ENCODE results near the gene TMEM259.

TMEM259 gene

GRCh38 chr19:971795-972194 is 49.1 kb downstream of the TMEM259 start:
- TF ChIP-seq CTCF (IDR thresholded peaks at IDR 0.05; ENCODE audit: low read length, missing control alignments) = no peak
- DNase-seq (ENCODE audit: low read depth) = no peak

GRCh38 chr19:970695-971094 is 50.2 kb downstream of the TMEM259 start:
- no peak for DNase-seq (ENCODE audit: low read depth)
- peak; percentile 53 for TF ChIP-seq CTCF (IDR thresholded peaks at IDR 0.05; ENCODE audit: low read length, missing control alignments)
- H3K4me3 ChIP-seq (replicated peaks; ENCODE audit: low read depth, low read length) = no peak overlapping the region

More at GRCh38 chr19:971795-972194, 49.1 kb downstream of the TMEM259 start:
- no peak overlapping the region for H3K4me3 ChIP-seq (replicated peaks; ENCODE audit: low read depth, low read length)

GRCh38 chr19:966485-967088 is 54.3 kb downstream of the TMEM259 start:
- DNase-seq (ENCODE audit: low read depth) = no peak
- TF ChIP-seq CTCF (IDR thresholded peaks at IDR 0.05; ENCODE audit: low read length, missing control alignments) = no peak
- no peak overlapping the region for H3K4me3 ChIP-seq (replicated peaks; ENCODE audit: low read depth, low read length)

- no peak for TF ChIP-seq CTCF (IDR thresholded peaks at IDR 0.05; ENCODE audit: low read length, missing control alignments)
- no peak for DNase-seq (ENCODE audit: low read depth)
- no peak overlapping the region for H3K4me3 ChIP-seq (replicated peaks; ENCODE audit: low read depth, low read length)
Measured at GRCh38 chr19:964761-965694, 55.9 kb downstream of the TMEM259 start.

GRCh38 chr19:964116-964520 is 56.8 kb downstream of the TMEM259 start:
- DNase-seq (ENCODE audit: low read depth) = no peak
- no peak overlapping the region for H3K4me3 ChIP-seq (replicated peaks; ENCODE audit: low read depth, low read length)
- TF ChIP-seq CTCF (IDR thresholded peaks at IDR 0.05; ENCODE audit: low read length, missing control alignments) = no peak

GRCh38 chr19:963486-963951 is 57.4 kb downstream of the TMEM259 start:
- DNase-seq (ENCODE audit: low read depth) = no peak
- TF ChIP-seq CTCF (IDR thresholded peaks at IDR 0.05; ENCODE audit: low read length, missing control alignments) = no peak
- no peak overlapping the region for H3K4me3 ChIP-seq (replicated peaks; ENCODE audit: low read depth, low read length)

Data from fibroblast of pulmonary artery (primary cell).